Stimulated activated CD8-positive, alpha-beta memory T cell treated with anti-CD3 and anti-CD28 coated beads, Interleukin-12 subunit alpha, Interleukin-12 subunit beta, amount 100 ng/mL, for 24 hours (primary cell): ENCODE data around the gene ZNF213.
"Not testable (repeated sequence)": the region's sequence is repeated elsewhere in the genome, so short reads cannot be mapped to it uniquely, and the experiment has no call there.

Source experiments
- DNase-seq: peaks from one replicate; pipeline ENCODE4 v3.0.0-alpha.2; 2020; ENCODE audit errors: extremely low read depth

ZNF213 gene

GRCh38 chr16:3129137-3130131 lies 5.4 kb upstream of the ZNF213 start:
- DNase-seq: no peak

GRCh38 chr16:3131755-3132377 lies 3.0 kb upstream of the ZNF213 start:
- DNase-seq: no peak

DNA sequence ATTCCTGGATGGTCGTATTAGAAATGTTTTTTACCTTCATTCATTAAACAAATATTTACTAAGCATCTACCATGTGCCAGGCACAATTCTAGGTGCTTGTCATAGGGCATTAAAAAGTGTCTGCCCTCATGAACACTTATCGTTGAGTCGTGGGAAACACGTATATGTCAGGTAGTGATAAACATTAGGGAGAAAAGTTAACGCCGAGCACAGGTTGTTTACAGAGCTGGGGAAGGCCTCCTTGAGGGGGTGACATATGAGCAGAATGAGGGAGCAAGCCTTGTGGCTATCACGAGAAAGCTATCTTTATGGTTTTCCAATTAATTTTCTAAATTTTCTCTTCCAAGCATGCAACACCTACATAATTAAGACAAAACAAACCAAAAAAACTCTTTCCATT lies 985 bp upstream of the ZNF213 start:
- no peak for DNase-seq

DNA sequence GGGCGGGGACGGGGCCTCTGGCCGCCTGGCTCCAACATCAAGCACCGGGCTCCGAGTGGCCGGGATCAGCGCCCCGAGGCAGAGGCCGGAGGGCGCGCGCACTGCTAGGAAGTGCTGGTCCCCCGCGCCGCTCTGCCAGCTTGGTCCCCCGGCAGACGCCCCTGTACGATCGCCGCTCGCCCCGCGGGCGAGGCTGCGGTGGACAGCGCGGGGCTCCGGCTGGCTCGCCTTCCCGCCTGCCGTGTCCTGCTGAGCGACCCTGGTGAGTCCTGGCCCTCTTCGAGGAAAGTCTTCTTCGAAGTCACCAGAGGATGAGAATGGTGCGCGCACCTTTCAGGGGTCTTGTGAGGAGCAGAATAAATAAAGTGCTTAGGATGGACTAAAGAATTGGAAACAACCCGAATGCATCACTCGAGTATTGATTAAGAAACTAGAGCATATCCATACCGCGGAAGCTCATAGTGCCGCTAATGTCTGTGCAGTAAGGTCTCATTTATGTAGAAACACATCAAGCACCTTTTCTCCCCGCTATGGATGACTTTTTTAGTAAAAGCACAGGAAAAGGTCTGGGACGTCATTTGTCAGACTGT lies 392 bp downstream of the ZNF213 start:
- no peak for DNase-seq

DNA sequence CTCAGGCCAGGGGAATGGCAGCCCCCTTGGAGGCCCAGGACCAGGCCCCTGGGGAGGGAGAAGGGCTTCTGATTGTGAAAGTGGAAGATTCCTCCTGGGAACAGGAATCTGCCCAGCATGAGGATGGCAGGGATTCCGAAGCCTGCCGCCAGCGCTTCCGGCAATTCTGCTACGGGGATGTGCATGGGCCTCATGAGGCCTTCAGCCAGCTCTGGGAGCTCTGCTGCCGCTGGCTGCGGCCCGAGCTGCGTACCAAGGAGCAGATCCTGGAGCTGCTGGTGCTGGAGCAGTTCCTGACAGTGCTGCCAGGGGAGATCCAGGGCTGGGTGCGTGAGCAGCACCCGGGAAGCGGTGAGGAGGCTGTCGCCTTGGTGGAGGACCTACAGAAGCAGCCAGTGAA lies 2.4 kb downstream of the ZNF213 start:
- DNase-seq: no peak

DNA sequence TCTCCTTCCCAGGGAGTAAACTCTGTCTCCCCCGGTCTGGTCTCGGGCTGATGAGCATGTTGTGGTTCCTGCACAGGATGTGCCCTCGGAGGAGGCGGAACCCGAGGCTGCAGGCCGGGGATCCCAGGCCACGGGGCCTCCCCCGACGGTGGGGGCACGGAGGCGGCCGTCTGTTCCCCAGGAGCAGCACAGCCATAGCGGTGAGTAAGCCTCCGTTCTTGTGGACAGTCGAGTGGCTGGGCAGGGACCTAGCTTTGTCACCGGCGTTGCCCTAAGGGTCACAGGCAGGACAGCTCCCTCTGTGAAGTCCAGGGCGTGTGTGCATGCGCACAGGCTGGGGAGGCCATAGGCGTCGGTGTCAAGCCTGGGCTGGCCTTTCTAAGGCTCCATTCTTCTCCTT lies 3.5 kb downstream of the ZNF213 start:
- no peak for DNase-seq

- DNase-seq: no peak
Observed at GRCh38 chr16:3138823-3139426, 4.1 kb downstream of the ZNF213 start.

- DNase-seq: not testable (repeated sequence)
Observed at GRCh38 chr16:3139561-3139960, 4.7 kb downstream of the ZNF213 start.

DNA sequence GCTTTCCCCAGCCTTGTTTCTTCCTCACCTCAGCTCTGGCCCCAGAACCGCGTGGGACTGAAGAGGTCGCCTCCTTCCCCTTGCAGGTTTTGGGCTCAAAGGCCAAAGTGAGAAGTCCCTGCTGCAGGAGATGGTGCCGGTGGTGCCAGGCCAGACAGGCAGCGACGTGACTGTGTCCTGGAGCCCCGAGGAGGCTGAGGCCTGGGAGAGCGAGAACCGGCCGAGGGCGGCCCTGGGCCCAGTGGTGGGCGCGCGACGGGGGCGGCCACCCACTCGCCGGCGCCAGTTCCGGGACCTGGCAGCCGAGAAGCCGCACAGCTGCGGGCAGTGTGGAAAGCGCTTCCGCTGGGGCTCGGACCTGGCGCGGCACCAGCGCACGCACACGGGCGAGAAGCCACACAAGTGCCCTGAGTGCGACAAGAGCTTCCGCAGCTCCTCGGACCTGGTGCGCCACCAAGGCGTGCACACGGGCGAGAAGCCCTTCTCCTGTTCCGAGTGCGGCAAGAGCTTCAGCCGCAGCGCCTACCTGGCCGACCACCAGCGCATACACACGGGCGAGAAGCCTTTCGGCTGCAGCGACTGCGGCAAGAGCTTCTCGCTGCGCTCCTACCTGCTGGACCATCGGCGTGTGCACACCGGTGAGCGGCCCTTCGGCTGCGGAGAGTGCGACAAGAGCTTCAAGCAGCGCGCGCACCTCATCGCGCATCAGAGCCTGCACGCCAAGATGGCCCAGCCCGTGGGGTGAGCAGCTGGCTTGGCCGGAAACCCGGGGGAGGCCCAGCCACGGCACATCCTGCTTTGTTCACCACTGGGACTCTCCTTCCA lies 6.0 kb downstream of the ZNF213 start:
- no peak for DNase-seq

DNA sequence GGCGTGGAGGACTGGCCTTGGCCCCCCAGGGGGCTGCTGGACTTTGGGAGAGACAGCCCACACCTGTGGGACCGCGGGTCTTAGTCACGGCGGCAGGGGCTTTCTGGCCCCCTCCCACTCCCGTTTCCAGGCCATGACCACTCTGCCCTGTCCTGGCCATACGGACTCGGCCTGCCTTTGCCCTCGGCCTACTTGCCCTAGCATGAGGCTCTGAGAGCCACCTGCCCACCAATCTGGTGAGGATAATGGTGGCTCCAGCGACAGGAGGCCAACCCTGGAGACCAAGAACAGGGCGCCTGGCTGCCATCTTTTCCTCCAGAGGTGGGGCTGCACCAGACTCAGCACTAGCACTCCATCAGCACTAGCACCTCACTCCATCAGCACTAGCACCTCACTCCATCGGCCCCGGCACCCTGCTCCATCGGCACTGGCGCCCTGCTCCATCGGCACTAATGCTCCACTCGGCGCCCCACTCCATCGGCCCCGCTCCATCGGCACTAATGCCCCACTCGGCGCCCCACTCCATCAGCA lies 7.0 kb downstream of the ZNF213 start:
- no peak for DNase-seq

- no peak for DNase-seq
Observed at GRCh38 chr16:3142327-3142726, 7.5 kb downstream of the ZNF213 start.

DNA sequence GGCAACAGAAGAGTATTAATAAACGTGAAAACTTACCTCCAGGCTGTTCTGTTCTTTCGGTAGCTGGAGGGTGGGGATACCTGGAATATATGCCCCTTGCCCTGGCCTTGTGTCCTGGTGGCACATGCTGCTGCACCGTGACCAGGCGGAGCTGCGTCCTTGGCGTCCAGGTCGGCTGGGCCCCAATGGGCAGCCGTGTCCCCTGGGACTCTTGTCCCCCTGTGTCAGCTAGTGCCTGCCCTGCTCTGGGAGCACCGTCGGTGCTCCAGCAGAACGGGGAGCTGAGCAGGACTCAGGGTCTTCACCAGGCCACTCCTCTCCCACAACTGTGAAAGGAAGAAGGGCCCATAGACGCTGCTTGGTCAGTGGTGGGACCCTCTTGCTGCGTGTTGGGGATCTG lies 7.9 kb downstream of the ZNF213 start:
- no peak for DNase-seq

DNA sequence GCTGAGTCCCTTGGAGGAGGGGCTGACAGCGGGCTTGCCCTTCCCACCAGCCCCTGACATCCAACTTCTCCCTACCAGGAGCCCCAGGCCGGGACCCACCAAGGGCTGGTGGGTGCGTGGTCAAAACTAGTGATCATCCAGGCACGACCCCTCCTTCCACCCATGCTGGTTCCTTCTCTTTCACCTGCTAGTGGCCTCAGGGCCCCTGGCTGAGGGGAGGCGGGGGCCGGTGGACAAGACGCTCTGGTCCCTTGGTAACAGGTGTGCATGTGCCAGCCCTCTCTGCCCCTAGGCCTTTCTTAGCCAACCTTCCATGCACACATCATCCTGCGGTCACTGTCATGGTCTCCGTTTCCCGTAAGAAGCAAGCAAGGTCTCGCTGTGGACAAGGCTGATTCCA lies 8.4 kb downstream of the ZNF213 start:
- no peak for DNase-seq

DNA sequence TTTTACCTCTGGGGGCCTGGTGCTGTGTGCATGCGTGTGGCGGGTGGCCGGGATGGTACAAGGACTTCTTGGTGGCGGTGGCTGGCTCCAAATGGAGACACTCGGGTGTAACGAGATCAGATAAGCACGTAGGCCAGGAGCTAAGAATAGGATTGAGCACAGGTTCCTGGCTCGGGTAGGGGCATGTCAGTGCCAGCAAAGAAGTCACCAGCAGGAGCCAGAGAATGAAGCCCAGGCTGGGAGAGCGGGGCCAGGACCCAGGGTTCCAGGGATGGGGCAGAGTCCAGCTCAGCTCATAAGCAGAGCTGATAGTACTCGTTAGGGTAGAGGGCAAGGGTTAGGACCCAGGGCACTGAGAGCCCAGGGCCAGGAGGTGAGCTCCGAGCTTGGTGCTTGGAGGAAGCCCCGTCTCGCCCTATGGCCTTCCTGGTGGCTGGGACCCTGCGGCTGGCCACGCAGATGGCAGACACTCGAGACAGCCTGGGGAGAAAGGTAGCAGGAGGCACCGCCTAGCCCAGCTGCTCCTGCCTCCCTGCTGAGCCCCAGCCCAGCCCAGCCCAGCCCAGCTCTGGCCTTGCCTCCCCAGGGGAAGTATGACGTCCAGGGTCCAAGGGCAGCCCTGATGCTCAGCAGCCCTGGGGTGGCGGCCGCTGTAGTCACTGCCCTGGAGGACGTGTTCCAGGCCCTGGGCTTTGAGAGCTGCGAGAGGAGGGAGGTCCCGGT lies 8.9 kb downstream of the ZNF213 start:
- DNase-seq: no peak

GRCh38 chr16:3144321-3144983 lies 9.6 kb downstream of the ZNF213 start:
- no peak for DNase-seq

- no peak for DNase-seq
Observed at GRCh38 chr16:3145151-3145550, 10.3 kb downstream of the ZNF213 start.

DNA sequence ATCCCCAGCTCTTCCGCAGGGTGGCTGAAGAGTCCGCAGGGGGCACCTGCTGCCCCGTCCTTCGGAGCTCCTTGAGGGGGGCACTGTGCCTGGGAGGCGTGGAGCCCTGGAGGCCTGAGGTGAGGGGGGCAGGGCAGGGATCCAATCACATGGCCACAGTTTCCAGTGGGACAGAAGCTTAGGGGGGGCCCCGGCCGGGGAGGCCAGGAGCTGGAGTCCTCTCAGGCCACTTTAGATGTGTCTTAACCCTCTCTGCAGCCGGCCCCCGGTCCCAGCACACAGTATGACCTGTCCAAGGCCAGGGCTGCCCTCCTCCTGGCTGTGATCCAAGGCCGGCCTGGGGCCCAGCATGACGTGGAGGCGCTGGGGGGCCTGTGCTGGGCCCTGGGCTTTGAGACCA lies 10.8 kb downstream of the ZNF213 start:
- no peak for DNase-seq

DNA sequence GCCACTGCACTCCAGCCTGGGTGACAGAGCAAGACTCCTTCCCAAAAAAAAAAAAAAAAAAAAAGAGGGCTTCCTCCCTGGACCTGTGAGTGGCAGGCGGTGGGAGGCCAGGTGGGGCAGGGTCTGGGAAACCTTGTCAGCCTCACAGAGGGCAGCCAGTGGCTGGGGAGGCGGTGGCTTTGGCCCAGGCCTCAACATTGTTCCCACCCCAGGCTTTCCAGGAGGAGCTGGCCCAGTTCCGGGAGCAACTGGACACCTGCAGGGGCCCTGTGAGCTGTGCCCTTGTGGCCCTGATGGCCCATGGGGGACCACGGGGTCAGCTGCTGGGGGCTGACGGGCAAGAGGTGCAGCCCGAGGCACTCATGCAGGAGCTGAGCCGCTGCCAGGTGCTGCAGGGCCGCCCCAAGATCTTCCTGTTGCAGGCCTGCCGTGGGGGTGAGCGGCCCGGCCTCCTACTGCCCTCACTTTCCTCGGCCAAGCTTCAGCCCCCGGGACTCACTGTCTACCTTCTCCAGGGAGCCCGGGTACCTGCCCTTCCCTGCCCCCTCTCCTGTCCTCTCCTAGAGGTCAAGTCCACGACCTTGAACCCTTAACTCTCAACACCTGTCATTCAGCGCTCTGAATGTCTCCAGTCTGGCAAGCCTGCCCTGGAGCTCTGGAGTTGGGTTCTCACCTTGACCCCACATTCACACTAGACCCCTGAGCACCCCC lies 12.4 kb downstream of the ZNF213 start:
- DNase-seq: no peak

DNA sequence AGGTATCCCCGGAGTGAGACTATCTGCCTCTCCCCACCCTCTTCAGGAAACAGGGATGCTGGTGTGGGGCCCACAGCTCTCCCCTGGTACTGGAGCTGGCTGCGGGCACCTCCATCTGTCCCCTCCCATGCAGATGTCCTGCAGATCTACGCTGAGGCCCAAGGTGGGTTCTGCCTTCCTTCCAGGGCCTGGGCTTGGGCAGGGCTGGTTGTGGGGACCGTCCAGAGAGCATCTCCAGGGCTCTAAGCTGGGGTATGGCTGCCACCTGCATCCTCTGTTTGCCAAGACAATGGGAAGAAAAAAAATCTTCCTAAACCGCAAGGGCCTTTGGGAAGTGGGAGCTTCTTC lies 12.9 kb downstream of the ZNF213 start:
- no peak for DNase-seq
